Lower leg skin (tissue), 4 donors: ENCODE data around the gene CPT1A. TPM values are rescaled to one million over a fixed set of nuclear protein-coding genes. Genes with fewer than 3 reads are reported as not detected.

Experiments used
- DNase-seq, 2 donors: peaks; one replicate each; pipeline ENCODE4 v3.0.0-alpha.2; 2019; ENCODE audit warnings: low spot score in 2 of 2
- H3K4me3 ChIP-seq: fragments of 200-600 bp; sonication (generic); 2 replicates; pipeline ENCODE4 v1.5.1; 2017; ENCODE audit warnings: mild to moderate bottlenecking, low read depth; ENCODE audit not compliant: poor library complexity, severe bottlenecking
- CTCF ChIP-seq, 3 donors: fragments of 450-650 bp; IDR thresholded peaks; one replicate each; pipeline ENCODE4 v1.5.1; 2016; ENCODE audit warnings: antibody characterized with exemption in 3 of 3, mild to moderate bottlenecking in 3 of 3, moderate library complexity in 2 of 3
- POLR2A ChIP-seq, 2 donors: fragments of 450-650 bp; IDR thresholded peaks; one replicate each; pipeline ENCODE4 v1.6.1; 2016 to 2017; ENCODE audit warnings: antibody characterized with exemption in 2 of 2, mild to moderate bottlenecking in 1 of 2, moderate library complexity in 1 of 2
- WGBS, 2 donors: methylation state at CpG; one replicate each; pipeline ENCODE4 v1.1.5; 2018; 5-methylcytosine and 5-hydroxymethylcytosine counted together
- intact Hi-C: fragments of 100-400 bp; cut with DNase I; formaldehyde crosslinking; loops from one replicate; pipeline ENCODE4 v1.15.0; 2023; ENCODE audit warnings: low total_unique reads
- total RNA-seq, 4 donors: library from RNA; depleted of rRNA; stranded (reverse); fragments of >200 nt; gene quantifications; one replicate each; pipeline ENCODE4 v1.1.0, GENCODE V29; 2016

Gene CPT1A
- total RNA-seq, 4 donors from 2014 or later: 23.4 to 95.8 (median 46.0) TPM

- peak; percentile 94 to 99 for DNase-seq
- WGBS, 2 donors: 0 to 1% methylated on average over 49 to 60 of the region's 61 CpGs
- no peak overlapping the region for H3K4me3 ChIP-seq
- TF ChIP-seq POLR2A (IDR thresholded peaks at IDR 0.05) (no peak), CTCF (IDR thresholded peaks at IDR 0.05) (peak in 1 of 3 donors; percentile 58)
- intact Hi-C loops: loop anchor here (10.0 kb wide), 1 partner anchor 246 kb away; no protein-coding TSS in a partner anchor
Measured at GRCh38 chr11:68839054-68839865, 2.5 kb downstream of the CPT1A start.

- DNase-seq: no peak
- 3 to 9% methylated on average over 8 of the region's 8 CpGs for WGBS, 2 donors
- TF ChIP-seq POLR2A (IDR thresholded peaks at IDR 0.05) (no peak), CTCF (IDR thresholded peaks at IDR 0.05) (no peak)
- no peak overlapping the region for H3K4me3 ChIP-seq
- intact Hi-C loops: loop anchor here (10.0 kb wide), 1 partner anchor 246 kb away; no protein-coding TSS in a partner anchor
Measured at GRCh38 chr11:68838572-68838964, 3.1 kb downstream of the CPT1A start.

GRCh38 chr11:68837583-68838571 is 3.8 kb downstream of the CPT1A start:
- DNase-seq: no peak
- 77 to 79% methylated on average over 17 of the region's 17 CpGs for WGBS, 2 donors
- TF ChIP-seq POLR2A (IDR thresholded peaks at IDR 0.05) (no peak), CTCF (IDR thresholded peaks at IDR 0.05) (no peak)
- no peak overlapping the region for H3K4me3 ChIP-seq
- intact Hi-C loops: loop anchor here (10.0 kb wide), 1 partner anchor 247 kb away; no protein-coding TSS in a partner anchor

- DNase-seq: no peak
- intact Hi-C loops: loop anchor here (10.0 kb wide), 1 partner anchor 249 kb away; no protein-coding TSS in a partner anchor
- TF ChIP-seq POLR2A (IDR thresholded peaks at IDR 0.05): no peak
- TF ChIP-seq CTCF (IDR thresholded peaks at IDR 0.05): no peak
- 76 to 83% methylated on average over 4 of the region's 4 CpGs for WGBS, 2 donors
- H3K4me3 ChIP-seq: no peak overlapping the region
Measured at GRCh38 chr11:68835749-68836148, 6.0 kb downstream of the CPT1A start.

GRCh38 chr11:68835328-68835727 is 6.4 kb downstream of the CPT1A start:
- TF ChIP-seq POLR2A (IDR thresholded peaks at IDR 0.05) (no peak), CTCF (IDR thresholded peaks at IDR 0.05) (no peak)
- H3K4me3 ChIP-seq: no peak overlapping the region
- intact Hi-C loops: loop anchor here (10.0 kb wide), 1 partner anchor 249 kb away; no protein-coding TSS in a partner anchor

More at GRCh38 chr11:68835328-68835727, 6.4 kb downstream of the CPT1A start:
- WGBS, 2 donors: 72% methylated on average over 5 of the region's 5 CpGs
- no peak for DNase-seq
